HCT116 (cell line): ENCODE measurements around the gene EGLN3. TPM values are rescaled to one million over a fixed set of nuclear protein-coding genes. Genes with fewer than 3 reads are reported as not detected.

Source experiments
- ATAC-seq: fragments of 200-7000 bp; cut with Tn5 transposase; 2 replicates; pipeline ENCODE4 v1.9.1; 2020; ENCODE audit warnings: mild to moderate bottlenecking, moderate library complexity
- BruUV-seq: library from RNA; stranded (reverse); fragments of 400-500 nt; replicated peaks from 2 replicates; lab custom pipeline; 2021; lab: Mats Ljungman, UMichigan
- CTCF ChIA-PET: fragments of 300-600 bp; sonication (Branson Sonifier 250); formaldehyde crosslinking; loops from one replicate; lab custom pipeline; 2021; ENCODE audit warnings: antibody characterized with exemption; lab: Charles Lee
- POLR2A ChIA-PET: fragments of 300-600, 350-600 bp; sonication (Branson Sonifier 250); formaldehyde crosslinking; loops from one replicate; lab custom pipeline; 2021; ENCODE audit warnings: antibody characterized with exemption; lab: Charles Lee
- RAD21 ChIA-PET, 2 experiments: fragments of 300-600 bp; sonication (Branson Sonifier 250); formaldehyde crosslinking; loops; one replicate each; lab custom pipeline; 2023; ENCODE audit warnings: low total read pairs in 2 of 2; ENCODE audit not compliant: uncharacterized antibody in 2 of 2, unreplicated experiment in 2 of 2, low non-redundant PET in 1 of 2; lab: Charles Lee
- DNase-seq: peaks from one replicate; pipeline ENCODE4 v3.0.0-alpha.2; 2010; ENCODE audit warnings: low read depth, low spot score
- H2AFZ ChIP-seq: fragments of 200-600 bp; shearing (Covaris generic), sonication (generic); 2 replicates; pipeline ENCODE4 v1.6.1; 2017; ENCODE audit warnings: low read depth, mixed run types, mixed read lengths, antibody characterized with exemption, low read length; ENCODE audit not compliant: poor library complexity, severe bottlenecking
- H3K27ac ChIP-seq: 2 replicates; pipeline ENCODE4 v1.5.1; 2012; ENCODE audit warnings: low read depth, low read length
- H3K27me3 ChIP-seq: fragments of 200-600 bp; sonication (generic); 2 replicates; pipeline ENCODE4 v1.6.1; 2016; ENCODE audit warnings: mixed run types, low read length, mixed read lengths; ENCODE audit not compliant: insufficient read depth
- H3K36me3 ChIP-seq, 2 experiments: fragments of 200-500 bp in 1 of 2; fragments of 200-600 bp in 1 of 2; sonication (Bioruptor generic) in 1 of 2; sonication (generic) in 1 of 2; 2 replicates each; pipeline versions ENCODE4 v1.5.1 to v1.6.1; 2014 to 2016; ENCODE audit warnings: low read length in 2 of 2, inconsistent platforms in 1 of 2, mixed read lengths in 1 of 2, mixed run types in 1 of 2; ENCODE audit not compliant: insufficient read depth in 2 of 2, control insufficient read depth in 1 of 2
- H3K4me1 ChIP-seq, 2 experiments: fragments of 200-600 bp in 1 of 2; sonication (generic) in 1 of 2; 2 replicates each; pipeline versions ENCODE4 v1.5.1 to v1.6.1; 2012 to 2017; ENCODE audit warnings: low read length in 2 of 2, inconsistent platforms in 1 of 2, mild to moderate bottlenecking in 1 of 2, mixed read lengths in 1 of 2, mixed run types in 1 of 2, moderate library complexity in 1 of 2; ENCODE audit not compliant: insufficient read depth in 2 of 2, control insufficient read depth in 1 of 2
- H3K4me2 ChIP-seq: fragments of 200-600 bp; sonication (generic); 2 replicates; pipeline ENCODE4 v1.6.1; 2017; ENCODE audit warnings: mixed run types, low read length, mixed read lengths
- H3K4me3 ChIP-seq, 2 experiments: fragments of 200-600 bp in 1 of 2; sonication (generic) in 1 of 2; replicated peaks in 1 of 2; 2 replicates each; pipeline ENCODE4 v1.5.1; 2011 to 2016; ENCODE audit warnings: low read length in 2 of 2, control low read depth in 1 of 2, low read depth in 1 of 2, mild to moderate bottlenecking in 1 of 2, mixed read lengths in 1 of 2, mixed run types in 1 of 2
- H3K79me2 ChIP-seq: fragments of 200-600 bp; sonication (generic); 2 replicates; pipeline ENCODE4 v1.6.1; 2017; ENCODE audit warnings: mild to moderate bottlenecking, mixed run types, low read length, moderate library complexity, mixed read lengths; ENCODE audit not compliant: insufficient read depth
- H3K9ac ChIP-seq: fragments of 200-600 bp; sonication (generic); 2 replicates; pipeline ENCODE4 v1.6.1; 2016; ENCODE audit warnings: low read length, mixed read lengths
- H3K9me2 ChIP-seq: fragments of 200-600 bp; sonication (generic), shearing (Covaris generic); 2 replicates; pipeline ENCODE4 v1.6.1; 2017; ENCODE audit warnings: mixed run types, mild to moderate bottlenecking, moderate library complexity; ENCODE audit not compliant: insufficient read depth
- H3K9me3 ChIP-seq, 2 experiments: fragments of 200-500 bp in 1 of 2; fragments of 200-600 bp in 1 of 2; sonication (Bioruptor generic) in 1 of 2; sonication (generic) in 1 of 2; 2 replicates each; pipeline ENCODE4 v1.6.1; 2014 to 2017; ENCODE audit warnings: low read length in 2 of 2, mixed read lengths in 2 of 2, inconsistent platforms in 1 of 2, low read depth in 1 of 2, mild to moderate bottlenecking in 1 of 2, mixed run types in 1 of 2, moderate library complexity in 1 of 2; ENCODE audit not compliant: control insufficient read depth in 1 of 2, insufficient read depth in 1 of 2
- H4K20me1 ChIP-seq: fragments of 200-600 bp; sonication (generic), shearing (Covaris generic); 2 replicates; pipeline ENCODE4 v1.6.1; 2017; ENCODE audit warnings: mixed run types, mild to moderate bottlenecking, moderate library complexity; ENCODE audit not compliant: insufficient read depth
- ATF3 ChIP-seq: IDR thresholded peaks from 2 replicates; pipeline ENCODE4 v1.6.1; 2012
- CBX3 ChIP-seq: IDR thresholded peaks from 2 replicates; pipeline ENCODE4 v1.6.1; 2012; ENCODE audit warnings: low read depth
- CEBPB ChIP-seq: IDR thresholded peaks from 2 replicates; pipeline ENCODE4 v1.6.1; 2012; ENCODE audit warnings: low read depth
- CTCF ChIP-seq, 3 experiments: fragments of 200-600 bp in 1 of 3; sonication (generic) in 1 of 3; IDR thresholded peaks in 2 of 3; conservative IDR thresholded peaks in 1 of 3; 2 replicates each; pipeline ENCODE4 v1.5.1; 2012 to 2017; ENCODE audit warnings: low read depth in 2 of 3, low read length in 2 of 3, antibody characterized with exemption in 1 of 3, borderline replicate concordance in 1 of 3, control low read depth in 1 of 3, mild to moderate bottlenecking in 1 of 3, mixed read lengths in 1 of 3, mixed run types in 1 of 3, moderate library complexity in 1 of 3; ENCODE audit not compliant: insufficient read depth in 1 of 3
- EGR1 ChIP-seq: IDR thresholded peaks from 2 replicates; pipeline ENCODE4 v1.6.1; 2012; ENCODE audit warnings: low read depth
- ELF1 ChIP-seq: IDR thresholded peaks from 2 replicates; pipeline ENCODE4 v1.6.1; 2012; ENCODE audit warnings: low read depth, borderline replicate concordance
- EZH2 ChIP-seq: fragments of 200-600 bp; sonication (generic); IDR thresholded peaks from 2 replicates; pipeline ENCODE4 v1.6.1; 2017; ENCODE audit warnings: antibody characterized with exemption, mixed run types
- JUND ChIP-seq: IDR thresholded peaks from 2 replicates; pipeline ENCODE4 v1.6.1; 2012
- POLR2A ChIP-seq: IDR thresholded peaks from 2 replicates; pipeline ENCODE4 v1.7.0; 2011; ENCODE audit warnings: borderline replicate concordance; ENCODE audit not compliant: insufficient read depth, insufficient read length; ENCODE audit errors: extremely low read depth
- SIN3A ChIP-seq: IDR thresholded peaks from 2 replicates; pipeline ENCODE4 v1.6.1; 2012; ENCODE audit warnings: low read depth
- SP1 ChIP-seq: IDR thresholded peaks from 2 replicates; pipeline ENCODE4 v1.6.1; 2012; ENCODE audit warnings: low read depth
- SRF ChIP-seq: IDR thresholded peaks from 2 replicates; pipeline ENCODE4 v1.6.1; 2012; ENCODE audit warnings: low read depth
- TCF7L2 ChIP-seq: IDR thresholded peaks from 2 replicates; pipeline ENCODE4 v1.7.0; 2011; ENCODE audit warnings: borderline replicate concordance, inconsistent platforms; ENCODE audit not compliant: insufficient read depth, insufficient read length; ENCODE audit errors: extremely low read depth
- ZFX ChIP-seq: fragments of 450-650 bp; IDR thresholded peaks from 2 replicates; pipeline ENCODE4 v1.6.1; 2017
- intact Hi-C: fragments of 100-400 bp; cut with micrococcal nuclease; formaldehyde crosslinking; loops from 2 replicates; pipeline ENCODE4 v1.10.0; 2022
- total RNA-seq: library from RNA; stranded (reverse); gene quantifications from one replicate; pipeline ENCODE4 v1.2.1, GENCODE V29; 2021; ENCODE audit not compliant: unreplicated experiment
- TF ChIP-seq, protein P1 (sequence below): IDR thresholded peaks from 2 replicates; pipeline ENCODE4 v1.6.1; 2012
- TF ChIP-seq, protein P2 (sequence below): IDR thresholded peaks from 2 replicates; pipeline ENCODE4 v1.6.1; 2011; ENCODE audit warnings: mild to moderate bottlenecking, low read length, moderate library complexity; ENCODE audit not compliant: insufficient replicate concordance; ENCODE audit errors: extremely low read depth

EGLN3 gene
- total RNA-seq, 1 experiment from 2014 or later: 13.6 TPM

DNA sequence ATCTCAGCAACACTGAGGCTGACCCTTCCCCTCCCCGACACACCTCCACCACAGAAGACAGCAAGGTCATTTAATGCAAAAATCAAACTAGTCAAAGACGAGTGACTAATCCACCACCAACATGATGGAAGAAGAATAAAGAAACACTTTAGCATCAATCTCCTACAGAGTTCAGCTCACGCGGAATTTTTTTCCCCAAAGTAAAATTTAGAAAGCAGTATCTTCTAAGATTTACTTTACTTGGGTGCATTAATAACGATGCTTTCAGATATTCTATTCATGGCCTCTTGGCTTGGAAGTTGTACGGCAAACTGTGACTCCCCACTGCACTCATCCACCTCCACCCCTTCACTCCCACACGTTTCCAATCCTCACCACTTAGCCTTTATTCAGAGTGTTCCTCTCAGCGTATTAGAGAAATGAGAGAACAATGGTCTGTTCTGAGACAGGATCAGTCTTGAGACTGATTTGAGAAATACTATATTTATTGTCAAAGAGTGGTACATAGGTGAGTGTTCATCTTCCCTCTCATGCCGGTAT is 1.9 kb downstream of the EGLN3 start:
- H3K4me2 ChIP-seq: peak overlapping the region; percentile 70; the same call in 1 of the 2 replicates
- intact Hi-C loops: no loop called here
- no peaks in the 10 kb centered on the region for H3K27me3 ChIP-seq
- no peaks in the 10 kb centered on the region for H4K20me1 ChIP-seq
- no peaks in the 10 kb centered on the region for H3K9me2 ChIP-seq
- peaks cover 8% of the 10 kb centered on the region; the same call in 1 of the 2 replicates for H3K79me2 ChIP-seq
- no peaks in the 10 kb centered on the region for H3K36me3 ChIP-seq
- no peak overlapping the region for H3K4me3 ChIP-seq
- CTCF ChIA-PET: no interaction called here
- RAD21 ChIA-PET: no interaction called here
- H3K4me1 ChIP-seq: peaks cover 9 to 28% of the 10 kb centered on the region in 2 experiments
- TF ChIP-seq CEBPB (no peak), POLR2A (no peak), SIN3A (no peak), ATF3 (no peak), JUND (no peak), EZH2 (no peak), EGR1 (no peak), ELF1 (no peak), TCF7L2 (no peak), CTCF (IDR thresholded peaks at IDR 0.05 in 2 of 3, conservative IDR thresholded peaks at IDR 0.05 in 1 of 3; ENCODE audit: borderline replicate concordance in 1 of 3, insufficient read depth in 1 of 3, low read depth in 2 of 3, low read length in 2 of 3) (no peak), SP1 (no peak), SRF (no peak), CBX3 (no peak), ZFX (no peak)
- TF ChIP-seq, protein P1, sequence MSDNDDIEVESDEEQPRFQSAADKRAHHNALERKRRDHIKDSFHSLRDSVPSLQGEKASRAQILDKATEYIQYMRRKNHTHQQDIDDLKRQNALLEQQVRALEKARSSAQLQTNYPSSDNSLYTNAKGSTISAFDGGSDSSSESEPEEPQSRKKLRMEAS: no peak
- TF ChIP-seq, protein P2, sequence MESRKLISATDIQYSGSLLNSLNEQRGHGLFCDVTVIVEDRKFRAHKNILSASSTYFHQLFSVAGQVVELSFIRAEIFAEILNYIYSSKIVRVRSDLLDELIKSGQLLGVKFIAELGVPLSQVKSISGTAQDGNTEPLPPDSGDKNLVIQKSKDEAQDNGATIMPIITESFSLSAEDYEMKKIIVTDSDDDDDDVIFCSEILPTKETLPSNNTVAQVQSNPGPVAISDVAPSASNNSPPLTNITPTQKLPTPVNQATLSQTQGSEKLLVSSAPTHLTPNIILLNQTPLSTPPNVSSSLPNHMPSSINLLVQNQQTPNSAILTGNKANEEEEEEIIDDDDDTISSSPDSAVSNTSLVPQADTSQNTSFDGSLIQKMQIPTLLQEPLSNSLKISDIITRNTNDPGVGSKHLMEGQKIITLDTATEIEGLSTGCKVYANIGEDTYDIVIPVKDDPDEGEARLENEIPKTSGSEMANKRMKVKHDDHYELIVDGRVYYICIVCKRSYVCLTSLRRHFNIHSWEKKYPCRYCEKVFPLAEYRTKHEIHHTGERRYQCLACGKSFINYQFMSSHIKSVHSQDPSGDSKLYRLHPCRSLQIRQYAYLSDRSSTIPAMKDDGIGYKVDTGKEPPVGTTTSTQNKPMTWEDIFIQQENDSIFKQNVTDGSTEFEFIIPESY: no peak
- no TSS peak for BruUV-seq
- no peak for DNase-seq
- H3K27ac ChIP-seq: no peak overlapping the region
- POLR2A ChIA-PET: no interaction called here
- no peak overlapping the region for H2AFZ ChIP-seq
- no peak overlapping the region for H3K9ac ChIP-seq
- no peak for ATAC-seq
- no peaks in the 10 kb centered on the region for H3K9me3 ChIP-seq
